Hepatocyte (in vitro differentiated cells): ENCODE measurements around the gene SLC12A7. TPM values are rescaled to one million over a fixed set of nuclear protein-coding genes. Genes with fewer than 3 reads are reported as not detected.

ENCODE experiments used
- DNase-seq: peaks from one replicate; pipeline ENCODE4 v3.0.0-alpha.2; 2016; ENCODE audit warnings: low spot score
- H2AFZ ChIP-seq: fragments of 200-600 bp; sonication (generic); 2 replicates; pipeline ENCODE4 v1.6.0; 2016; ENCODE audit warnings: antibody characterized with exemption, mild to moderate bottlenecking
- H3K27ac ChIP-seq: fragments of 200-600 bp; sonication (generic); 2 replicates; pipeline ENCODE4 v1.5.1; 2016; ENCODE audit warnings: mild to moderate bottlenecking
- H3K27me3 ChIP-seq: fragments of 200-600 bp; sonication (generic); 2 replicates; pipeline ENCODE4 v1.6.1; 2016
- H3K36me3 ChIP-seq: fragments of 200-600 bp; sonication (generic); replicated peaks from 2 replicates; pipeline ENCODE4 v1.5.1; 2016; ENCODE audit warnings: low read depth; ENCODE audit not compliant: insufficient read depth
- H3K4me1 ChIP-seq: fragments of 200-600 bp; sonication (generic); 2 replicates; pipeline ENCODE4 v1.5.1; 2016; ENCODE audit warnings: mild to moderate bottlenecking, moderate library complexity; ENCODE audit not compliant: insufficient read depth
- H3K4me2 ChIP-seq: fragments of 200-600 bp; sonication (generic); 2 replicates; pipeline ENCODE4 v1.6.0; 2016
- H3K4me3 ChIP-seq: fragments of 200-600 bp; sonication (generic); 2 replicates; pipeline ENCODE4 v1.5.1; 2016; ENCODE audit warnings: mild to moderate bottlenecking
- H3K79me2 ChIP-seq: fragments of 200-600 bp; sonication (generic); 2 replicates; pipeline ENCODE4 v1.6.0; 2017; ENCODE audit warnings: mild to moderate bottlenecking
- H3K9me2 ChIP-seq: fragments of 200-600 bp; sonication (generic); replicated peaks from 2 replicates; pipeline ENCODE4 v1.6.0; 2017; ENCODE audit warnings: mild to moderate bottlenecking; ENCODE audit not compliant: insufficient read depth
- H3K9me3 ChIP-seq: fragments of 200-600 bp; sonication (generic); 2 replicates; pipeline ENCODE4 v1.5.1; 2016; ENCODE audit warnings: low read depth, mild to moderate bottlenecking
- H4K20me1 ChIP-seq: fragments of 200-600 bp; sonication (generic); 2 replicates; pipeline ENCODE4 v1.6.0; 2016; ENCODE audit warnings: mild to moderate bottlenecking; ENCODE audit not compliant: insufficient read depth, poor library complexity, severe bottlenecking
- CTCF ChIP-seq: fragments of 200-600 bp; sonication (generic); IDR thresholded peaks from 2 replicates; pipeline ENCODE4 v1.5.1; 2016; ENCODE audit warnings: antibody characterized with exemption, mild to moderate bottlenecking; ENCODE audit not compliant: poor library complexity
- EZH2 ChIP-seq: fragments of 200-600 bp; sonication (generic); IDR thresholded peaks from 2 replicates; pipeline ENCODE4 v1.6.1; 2016; ENCODE audit warnings: antibody characterized with exemption, mild to moderate bottlenecking, borderline replicate concordance
- EZH2phosphoT487 ChIP-seq: fragments of 200-600 bp; sonication (generic); IDR thresholded peaks from one replicate; pipeline ENCODE4 v1.6.1; 2018; ENCODE audit warnings: antibody characterized with exemption, mild to moderate bottlenecking, low read depth, moderate library complexity; ENCODE audit not compliant: unreplicated experiment, severe bottlenecking
- WGBS: methylation state at CpG from one replicate; pipeline ENCODE4 v1.1.6; 2016; ENCODE audit warnings: low lambda C conversion rate; ENCODE audit errors: missing lambda C conversion rate; 5-methylcytosine and 5-hydroxymethylcytosine counted together
- polyA plus RNA-seq: library from polyadenylated mRNA; unstranded; fragments of >200 nt; fragmentation: Nextera tagmentation; extraction: Ambion mirVana; gene quantifications from 2 replicates; pipeline ENCODE4 v1.2.1, GENCODE V29; 2016
- total RNA-seq: library from RNA; depleted of rRNA; stranded (reverse); fragments of >200 nt; gene quantifications from 2 replicates; pipeline ENCODE4 v1.2.3, GENCODE V29; 2014

The SLC12A7 gene
- total and polyA plus RNA-seq, 2 experiments from 2014 or later = 30.2 to 34.3 TPM

- Histone ChIP-seq H3K9me2 (no peaks in the 10 kb centered on the region), H2AFZ (no peak overlapping the region), H3K4me3 (no peak overlapping the region), H3K9me3 (no peaks in the 10 kb centered on the region), H3K27me3 (no peaks in the 10 kb centered on the region), H3K4me2 (no peak overlapping the region), H3K27ac (no peak overlapping the region), H3K4me1 (peaks cover 12% of the 10 kb centered on the region), H3K79me2 (no peaks in the 10 kb centered on the region), H4K20me1 (no peaks in the 10 kb centered on the region), H3K36me3 (no peaks in the 10 kb centered on the region)
- DNase-seq = no peak
- WGBS = 96% methylated on average over 9 of the region's 9 CpGs
- TF ChIP-seq EZH2phosphoT487 (no peak), CTCF (no peak), EZH2 (no peak)
Observed at GRCh38 chr5:1018596-1018995, 93.3 kb downstream of the SLC12A7 start.

GRCh38 chr5:1017691-1018455 lies 94.0 kb downstream of the SLC12A7 start:
- H3K9me3 ChIP-seq = no peaks in the 10 kb centered on the region
- H3K27ac ChIP-seq = no peak overlapping the region
- H3K4me2 ChIP-seq = no peak overlapping the region
- H3K4me3 ChIP-seq = no peak overlapping the region
- no peak overlapping the region for H2AFZ ChIP-seq
- WGBS = 92% methylated on average over 19 of the region's 19 CpGs
- TF ChIP-seq EZH2 (no peak), CTCF (no peak), EZH2phosphoT487 (no peak)
- no peaks in the 10 kb centered on the region for H3K79me2 ChIP-seq
- H3K9me2 ChIP-seq = no peaks in the 10 kb centered on the region
- no peaks in the 10 kb centered on the region for H4K20me1 ChIP-seq
- no peak for DNase-seq
- H3K36me3 ChIP-seq = no peaks in the 10 kb centered on the region
- no peaks in the 10 kb centered on the region for H3K27me3 ChIP-seq
- peaks cover 12% of the 10 kb centered on the region for H3K4me1 ChIP-seq

GRCh38 chr5:1017056-1017455 lies 94.8 kb downstream of the SLC12A7 start:
- no peaks in the 10 kb centered on the region for H3K27me3 ChIP-seq
- no peak overlapping the region for H3K4me2 ChIP-seq
- no peaks in the 10 kb centered on the region for H3K9me3 ChIP-seq
- H3K36me3 ChIP-seq = no peaks in the 10 kb centered on the region
- H3K4me1 ChIP-seq = peaks cover 12% of the 10 kb centered on the region
- H4K20me1 ChIP-seq = no peaks in the 10 kb centered on the region
- WGBS = 84% methylated on average over 12 of the region's 12 CpGs
- no peak overlapping the region for H2AFZ ChIP-seq
- H3K4me3 ChIP-seq = no peak overlapping the region
- TF ChIP-seq EZH2 (no peak), CTCF (no peak), EZH2phosphoT487 (no peak)
- H3K9me2 ChIP-seq = no peaks in the 10 kb centered on the region
- DNase-seq = no peak
- no peak overlapping the region for H3K27ac ChIP-seq
- H3K79me2 ChIP-seq = no peaks in the 10 kb centered on the region
